OCI-LY3 (cell line): ENCODE measurements around the gene RAPGEF5.

Experiments
- CTCF ChIP-seq: fragments of 200-600, 300-600 bp; sonication (generic); IDR thresholded peaks from 2 replicates; pipeline ENCODE4 v1.5.1; 2014; ENCODE audit warnings: antibody characterized with exemption, low read length, low read depth
- EZH2phosphoT487 ChIP-seq: fragments of 200-600 bp; shearing (Covaris generic); IDR thresholded peaks from 2 replicates; pipeline ENCODE4 v1.6.1; 2018; ENCODE audit warnings: antibody characterized with exemption, mixed run types, low read depth

- TF ChIP-seq CTCF (no peak), EZH2phosphoT487 (no peak)
Observed at GRCh38 chr7:22271311-22271710, 85.6 kb downstream of the RAPGEF5 start.
